ENCODE measurements around the gene FRMD8. TPM values are rescaled to one million over a fixed set of nuclear protein-coding genes. Genes with fewer than 3 reads are reported as not detected.

FRMD8 gene
- total RNA-seq, 5 donors from 2014 or later (not counting 1 experiment from before 2014, with no cell fraction given), result 35.6 to 79.1 (median 77.8) TPM

- H3K27ac ChIP-seq (ENCODE audit: low read length), result no peak overlapping the region
- H3K4me3 ChIP-seq (ENCODE audit: control insufficient read depth in 1 of 2, extremely low read depth in 1 of 2, low read length in 1 of 2), result no peak overlapping the region
- peaks cover 16 to 60% of the 10 kb centered on the region in 2 donors for H3K36me3 ChIP-seq (ENCODE audit: control insufficient read depth in 2 of 2, extremely low read depth in 1 of 2, insufficient read depth in 1 of 2, low read length in 1 of 2)
- Mint-ChIP-seq H3K9me3 (no peaks in the 10 kb centered on the region), H3K36me3 (peaks cover 14% of the 10 kb centered on the region), H3K27ac (peak overlapping the region in 1 of 2 donors; percentile 16), H3K27me3 (no peaks in the 10 kb centered on the region), H3K4me1 (peaks cover 0 to 6% (median 4%) of the 10 kb centered on the region in 3 donors), H3K4me3 (no peak overlapping the region)
- DNase-seq, result no peak
- WGBS (ENCODE audit: insufficient coverage), result 92% methylated on average over 13 of the region's 13 CpGs
- no peaks in the 10 kb centered on the region for H3K27me3 ChIP-seq (replicated peaks in 1 of 2; ENCODE audit: control insufficient read depth in 2 of 2, extremely low read depth in 1 of 2, insufficient read depth in 2 of 2, low read length in 1 of 2)
- no peaks in the 10 kb centered on the region for H3K9me3 ChIP-seq
- ATAC-seq (replicated peaks in 1 of 4), result no peak
- peaks cover 3 to 9% of the 10 kb centered on the region in 2 experiments for H3K4me1 ChIP-seq (ENCODE audit: control insufficient read depth in 1 of 2, extremely low read depth in 1 of 2, insufficient read depth in 2 of 2, low read length in 2 of 2)
- CTCF ChIA-PET, result no interaction called here
- POLR2A ChIA-PET, result no interaction called here
Observed at GRCh38 chr11:65399249-65399648, 12.8 kb downstream of the FRMD8 start.

GRCh38 chr11:65399845-65400244 lies 13.4 kb downstream of the FRMD8 start:
- no peak overlapping the region for H3K4me3 Mint-ChIP-seq
- peaks cover 14% of the 10 kb centered on the region for H3K36me3 Mint-ChIP-seq
- POLR2A ChIA-PET, result no interaction called here
- Histone ChIP-seq H3K27ac (ENCODE audit: low read length) (no peak overlapping the region), H3K27me3 (replicated peaks in 1 of 2; ENCODE audit: control insufficient read depth in 2 of 2, extremely low read depth in 1 of 2, insufficient read depth in 2 of 2, low read length in 1 of 2) (no peaks in the 10 kb centered on the region), H3K4me3 (ENCODE audit: control insufficient read depth in 1 of 2, extremely low read depth in 1 of 2, low read length in 1 of 2) (no peak overlapping the region), H3K4me1 (ENCODE audit: control insufficient read depth in 1 of 2, extremely low read depth in 1 of 2, insufficient read depth in 2 of 2, low read length in 2 of 2) (peaks cover 3 to 9% of the 10 kb centered on the region in 2 experiments), H3K9me3 (no peaks in the 10 kb centered on the region), H3K36me3 (ENCODE audit: control insufficient read depth in 2 of 2, extremely low read depth in 1 of 2, insufficient read depth in 1 of 2, low read length in 1 of 2) (peaks cover 16 to 60% of the 10 kb centered on the region in 2 donors)
- peak overlapping the region in 1 of 2 donors; percentile 16 for H3K27ac Mint-ChIP-seq
- peaks cover 0 to 9% (median 4%) of the 10 kb centered on the region in 3 donors for H3K4me1 Mint-ChIP-seq
- H3K9me3 Mint-ChIP-seq, result no peaks in the 10 kb centered on the region
- H3K27me3 Mint-ChIP-seq, result no peaks in the 10 kb centered on the region
- ATAC-seq (replicated peaks in 1 of 4), result no peak
- CTCF ChIA-PET, result no interaction called here
- over 99% methylated on average over 9 of the region's 10 CpGs for WGBS (ENCODE audit: insufficient coverage)
- DNase-seq, result no peak

GRCh38 chr11:65400307-65401072 lies 14.1 kb downstream of the FRMD8 start:
- Histone ChIP-seq H3K4me3 (ENCODE audit: control insufficient read depth in 1 of 2, extremely low read depth in 1 of 2, low read length in 1 of 2) (no peak overlapping the region), H3K9me3 (no peaks in the 10 kb centered on the region), H3K4me1 (ENCODE audit: control insufficient read depth in 1 of 2, extremely low read depth in 1 of 2, insufficient read depth in 2 of 2, low read length in 2 of 2) (peaks cover 3 to 9% of the 10 kb centered on the region in 2 experiments), H3K27me3 (replicated peaks in 1 of 2; ENCODE audit: control insufficient read depth in 2 of 2, extremely low read depth in 1 of 2, insufficient read depth in 2 of 2, low read length in 1 of 2) (no peaks in the 10 kb centered on the region), H3K27ac (ENCODE audit: low read length) (no peak overlapping the region), H3K36me3 (ENCODE audit: control insufficient read depth in 2 of 2, extremely low read depth in 1 of 2, insufficient read depth in 1 of 2, low read length in 1 of 2) (peaks cover 20 to 64% of the 10 kb centered on the region in 2 donors)
- 92% methylated on average over 12 of the region's 17 CpGs for WGBS (ENCODE audit: insufficient coverage)
- Mint-ChIP-seq H3K4me3 (no peak overlapping the region), H3K36me3 (peaks cover 14% of the 10 kb centered on the region), H3K4me1 (peaks cover 0 to 9% (median 4%) of the 10 kb centered on the region in 3 donors), H3K9me3 (no peaks in the 10 kb centered on the region), H3K27me3 (no peaks in the 10 kb centered on the region), H3K27ac (no peak overlapping the region)
- POLR2A ChIA-PET, result no interaction called here
- ATAC-seq (replicated peaks in 1 of 4) (no peak), DNase-seq (no peak)
- CTCF ChIA-PET, result interaction anchor here in 1 of 2 donors (0.5 kb wide), 1 partner anchor 235 kb away, joined by 4 read pairs; no protein-coding TSS in a partner anchor

DNA sequence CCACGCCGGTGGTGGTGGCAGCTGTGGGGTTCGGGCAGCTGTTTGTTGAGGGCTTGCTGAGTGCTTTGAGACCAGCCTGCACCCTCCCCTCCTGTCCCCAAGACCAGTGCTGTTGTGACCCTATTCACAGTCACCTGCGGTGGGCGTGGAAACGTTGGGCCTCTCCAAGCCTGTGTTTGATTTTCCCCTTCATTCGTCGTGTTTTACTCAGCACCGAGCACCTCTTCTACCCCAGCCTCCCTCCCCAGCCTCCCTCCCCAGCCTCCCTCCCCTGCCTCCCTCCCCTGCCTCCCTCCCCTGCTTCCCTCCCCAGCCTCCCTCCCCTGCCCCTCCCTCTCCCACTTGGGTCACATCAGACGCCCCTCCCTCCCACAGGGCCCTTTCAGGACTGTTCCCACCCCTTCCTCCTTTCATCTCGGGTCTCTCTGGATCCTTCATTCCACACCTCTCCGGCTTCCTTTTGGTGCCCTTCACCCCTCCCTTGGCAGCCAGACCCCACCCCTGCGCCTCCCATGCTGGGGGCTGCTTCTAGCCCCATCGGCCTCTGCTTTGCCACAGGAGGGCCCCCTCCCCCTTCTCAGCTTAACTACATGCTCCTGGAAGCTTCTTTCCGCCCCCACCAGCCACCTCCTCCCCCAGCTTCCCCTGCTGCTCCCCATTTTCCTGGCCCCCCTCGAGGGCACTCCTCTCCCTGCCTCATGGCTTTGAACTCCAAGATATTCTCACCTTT lies 14.8 kb downstream of the FRMD8 start:
- peaks cover 0 to 9% (median 4%) of the 10 kb centered on the region in 3 donors for H3K4me1 Mint-ChIP-seq
- H3K9me3 Mint-ChIP-seq, result no peaks in the 10 kb centered on the region
- Histone ChIP-seq H3K27me3 (replicated peaks in 1 of 2; ENCODE audit: control insufficient read depth in 2 of 2, extremely low read depth in 1 of 2, insufficient read depth in 2 of 2, low read length in 1 of 2) (no peaks in the 10 kb centered on the region), H3K36me3 (ENCODE audit: control insufficient read depth in 2 of 2, extremely low read depth in 1 of 2, insufficient read depth in 1 of 2, low read length in 1 of 2) (peaks cover 26 to 63% of the 10 kb centered on the region in 2 donors), H3K9me3 (no peaks in the 10 kb centered on the region), H3K27ac (ENCODE audit: low read length) (no peak overlapping the region), H3K4me1 (ENCODE audit: control insufficient read depth in 1 of 2, extremely low read depth in 1 of 2, insufficient read depth in 2 of 2, low read length in 2 of 2) (peaks cover 3 to 9% of the 10 kb centered on the region in 2 experiments), H3K4me3 (ENCODE audit: control insufficient read depth in 1 of 2, extremely low read depth in 1 of 2, low read length in 1 of 2) (no peak overlapping the region)
- 78% methylated on average over 12 of the region's 16 CpGs for WGBS (ENCODE audit: insufficient coverage)
- ChIA-PET CTCF (no interaction called here), POLR2A (no interaction called here)
- H3K36me3 Mint-ChIP-seq, result peaks cover 14% of the 10 kb centered on the region
- no peak overlapping the region for H3K4me3 Mint-ChIP-seq
- no peaks in the 10 kb centered on the region for H3K27me3 Mint-ChIP-seq
- peak overlapping the region in 1 of 2 donors; percentile 65 for H3K27ac Mint-ChIP-seq
- DNase-seq, result no peak
- ATAC-seq (replicated peaks in 1 of 4), result no peak

DNA sequence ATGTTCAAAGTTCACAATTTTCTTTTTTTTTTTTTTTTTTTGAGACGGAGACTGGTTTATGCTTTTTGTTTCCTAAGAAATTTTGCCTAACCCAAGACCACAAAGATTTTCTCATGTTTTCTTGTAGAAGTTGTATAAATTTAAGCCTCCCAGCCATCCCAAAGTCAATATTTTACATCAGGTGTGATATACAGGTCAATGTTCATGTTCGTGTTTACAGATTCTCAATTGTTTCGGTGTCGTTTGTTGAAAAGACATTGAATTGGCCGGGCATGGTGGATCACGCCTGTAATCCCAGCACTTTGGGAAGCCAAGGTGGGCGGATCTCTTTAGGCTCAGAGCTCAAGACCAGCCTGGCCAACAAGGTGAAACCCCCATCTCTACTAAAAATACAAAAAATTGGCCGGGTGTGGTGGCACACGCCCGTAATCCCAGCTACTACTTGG lies 15.4 kb downstream of the FRMD8 start:
- POLR2A ChIA-PET, result no interaction called here

GRCh38 chr11:65402790-65403189 lies 16.4 kb downstream of the FRMD8 start:
- WGBS (ENCODE audit: insufficient coverage), result no CpG with 5 or more reads among the region's 2 CpGs
- no peaks in the 10 kb centered on the region for H3K27me3 ChIP-seq (replicated peaks in 1 of 2; ENCODE audit: control insufficient read depth in 2 of 2, extremely low read depth in 1 of 2, insufficient read depth in 2 of 2, low read length in 1 of 2)
- Mint-ChIP-seq H3K9me3 (no peaks in the 10 kb centered on the region), H3K27me3 (no peaks in the 10 kb centered on the region), H3K27ac (no peak overlapping the region), H3K4me1 (peaks cover 0 to 9% (median 4%) of the 10 kb centered on the region in 3 donors), H3K4me3 (no peak overlapping the region), H3K36me3 (peaks cover 9% of the 10 kb centered on the region)
- no peaks in the 10 kb centered on the region for H3K9me3 ChIP-seq
- H3K4me1 ChIP-seq (ENCODE audit: control insufficient read depth in 1 of 2, extremely low read depth in 1 of 2, insufficient read depth in 2 of 2, low read length in 2 of 2), result peaks cover 3 to 9% of the 10 kb centered on the region in 2 experiments
- peaks cover 24 to 62% of the 10 kb centered on the region in 2 donors for H3K36me3 ChIP-seq (ENCODE audit: control insufficient read depth in 2 of 2, extremely low read depth in 1 of 2, insufficient read depth in 1 of 2, low read length in 1 of 2)
- no peak overlapping the region for H3K27ac ChIP-seq (ENCODE audit: low read length)
- no peak overlapping the region for H3K4me3 ChIP-seq (ENCODE audit: control insufficient read depth in 1 of 2, extremely low read depth in 1 of 2, low read length in 1 of 2)
- ATAC-seq (replicated peaks in 1 of 4), result no peak
- ChIA-PET CTCF (no interaction called here), POLR2A (no interaction called here)
- DNase-seq, result no peak

More for the DNA sequence above, 15.4 kb downstream of the FRMD8 start:
- Mint-ChIP-seq H3K9me3 (no peaks in the 10 kb centered on the region), H3K27ac (peak overlapping the region in 1 of 2 donors; percentile 65), H3K36me3 (peaks cover 14% of the 10 kb centered on the region), H3K4me1 (peaks cover 0 to 9% (median 4%) of the 10 kb centered on the region in 3 donors), H3K4me3 (no peak overlapping the region), H3K27me3 (no peaks in the 10 kb centered on the region)
- DNase-seq (no peak), ATAC-seq (replicated peaks in 1 of 4) (no peak)
- Histone ChIP-seq H3K4me3 (ENCODE audit: control insufficient read depth in 1 of 2, extremely low read depth in 1 of 2, low read length in 1 of 2) (no peak overlapping the region), H3K27ac (ENCODE audit: low read length) (no peak overlapping the region), H3K9me3 (no peaks in the 10 kb centered on the region), H3K4me1 (ENCODE audit: control insufficient read depth in 1 of 2, extremely low read depth in 1 of 2, insufficient read depth in 2 of 2, low read length in 2 of 2) (peaks cover 3 to 9% of the 10 kb centered on the region in 2 experiments), H3K27me3 (replicated peaks in 1 of 2; ENCODE audit: control insufficient read depth in 2 of 2, extremely low read depth in 1 of 2, insufficient read depth in 2 of 2, low read length in 1 of 2) (no peaks in the 10 kb centered on the region), H3K36me3 (ENCODE audit: control insufficient read depth in 2 of 2, extremely low read depth in 1 of 2, insufficient read depth in 1 of 2, low read length in 1 of 2) (peaks cover 29 to 63% of the 10 kb centered on the region in 2 donors)
- CTCF ChIA-PET, result no interaction called here
- WGBS (ENCODE audit: insufficient coverage), result 100% methylated on average over 6 of the region's 10 CpGs

Measured in T-cell (primary cell).